ENCODE measurements around the gene QRSL1.

QRSL1 gene

GRCh38 chr6:106666282-106667021, 37.1 kb downstream of the QRSL1 start:
- in situ Hi-C loops (cut with HindIII; ENCODE audit: low sequenced_read_pairs) = no loop called here
- DNase-seq (ENCODE audit: low read depth, low spot score) = no peak
- no peak overlapping the region for H3K4me3 ChIP-seq (ENCODE audit: low read depth, low read length)
- TF ChIP-seq, protein P1, sequence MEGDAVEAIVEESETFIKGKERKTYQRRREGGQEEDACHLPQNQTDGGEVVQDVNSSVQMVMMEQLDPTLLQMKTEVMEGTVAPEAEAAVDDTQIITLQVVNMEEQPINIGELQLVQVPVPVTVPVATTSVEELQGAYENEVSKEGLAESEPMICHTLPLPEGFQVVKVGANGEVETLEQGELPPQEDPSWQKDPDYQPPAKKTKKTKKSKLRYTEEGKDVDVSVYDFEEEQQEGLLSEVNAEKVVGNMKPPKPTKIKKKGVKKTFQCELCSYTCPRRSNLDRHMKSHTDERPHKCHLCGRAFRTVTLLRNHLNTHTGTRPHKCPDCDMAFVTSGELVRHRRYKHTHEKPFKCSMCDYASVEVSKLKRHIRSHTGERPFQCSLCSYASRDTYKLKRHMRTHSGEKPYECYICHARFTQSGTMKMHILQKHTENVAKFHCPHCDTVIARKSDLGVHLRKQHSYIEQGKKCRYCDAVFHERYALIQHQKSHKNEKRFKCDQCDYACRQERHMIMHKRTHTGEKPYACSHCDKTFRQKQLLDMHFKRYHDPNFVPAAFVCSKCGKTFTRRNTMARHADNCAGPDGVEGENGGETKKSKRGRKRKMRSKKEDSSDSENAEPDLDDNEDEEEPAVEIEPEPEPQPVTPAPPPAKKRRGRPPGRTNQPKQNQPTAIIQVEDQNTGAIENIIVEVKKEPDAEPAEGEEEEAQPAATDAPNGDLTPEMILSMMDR (IDR thresholded peaks at IDR 0.05; ENCODE audit: low read depth, low read length) = no peak

- in situ Hi-C loops (cut with HindIII; ENCODE audit: low sequenced_read_pairs) = no loop called here
- no peak for DNase-seq (ENCODE audit: low read depth, low spot score)
- no peak overlapping the region for H3K4me3 ChIP-seq (ENCODE audit: low read depth, low read length)
- TF ChIP-seq, protein P1 (IDR thresholded peaks at IDR 0.05; ENCODE audit: low read depth, low read length) = no peak
These were observed 37.6 kb downstream of the QRSL1 start for GRCh38 chr6:106667022-106667402.

- TF ChIP-seq, protein P1 (IDR thresholded peaks at IDR 0.05; ENCODE audit: low read depth, low read length) = no peak
- in situ Hi-C loops (cut with HindIII; ENCODE audit: low sequenced_read_pairs) = no loop called here
- no peak for DNase-seq (ENCODE audit: low read depth, low spot score)
These were observed 40.9 kb downstream of the QRSL1 start for GRCh38 chr6:106670236-106670635.

GRCh38 chr6:106671651-106672050, 42.3 kb downstream of the QRSL1 start:
- no peak overlapping the region for H3K4me3 ChIP-seq (ENCODE audit: low read depth, low read length)
- in situ Hi-C loops (cut with HindIII; ENCODE audit: low sequenced_read_pairs) = no loop called here
- DNase-seq (ENCODE audit: low read depth, low spot score) = no peak
- TF ChIP-seq, protein P1 (IDR thresholded peaks at IDR 0.05; ENCODE audit: low read depth, low read length) = no peak

More at GRCh38 chr6:106670236-106670635, 40.9 kb downstream of the QRSL1 start:
- H3K4me3 ChIP-seq (ENCODE audit: low read depth, low read length) = no peak overlapping the region

- H3K4me3 ChIP-seq (ENCODE audit: low read depth, low read length) = no peak overlapping the region
- TF ChIP-seq, protein P1 (IDR thresholded peaks at IDR 0.05; ENCODE audit: low read depth, low read length) = no peak
- no peak for DNase-seq (ENCODE audit: low read depth, low spot score)
- in situ Hi-C loops (cut with HindIII; ENCODE audit: low sequenced_read_pairs) = no loop called here
These were observed 45.3 kb downstream of the QRSL1 start for GRCh38 chr6:106674541-106675229.

DNA sequence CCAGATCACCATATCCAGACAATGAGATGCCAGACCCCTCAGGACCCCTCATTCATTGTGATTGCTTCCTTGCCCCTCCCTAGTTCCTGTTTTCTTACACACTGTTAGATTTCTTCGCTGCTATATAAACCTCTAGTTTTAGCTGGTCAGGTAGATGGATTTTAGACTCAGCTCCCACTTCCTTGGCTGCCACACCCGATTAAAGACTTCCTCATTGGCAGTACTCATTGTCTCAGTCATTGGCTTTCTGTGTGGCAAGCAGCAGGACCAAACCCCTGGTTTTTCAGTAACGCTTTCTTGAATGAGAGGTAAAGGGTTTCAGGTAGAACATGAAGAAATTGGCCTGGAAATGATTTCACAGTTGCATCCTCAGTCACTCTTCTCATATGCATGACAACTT, 47.9 kb downstream of the QRSL1 start:
- in situ Hi-C loops (cut with HindIII; ENCODE audit: low sequenced_read_pairs) = no loop called here
- no peak overlapping the region for H3K4me3 ChIP-seq (ENCODE audit: low read depth, low read length)
- DNase-seq (ENCODE audit: low read depth, low spot score) = no peak
- TF ChIP-seq, protein P1 (IDR thresholded peaks at IDR 0.05; ENCODE audit: low read depth, low read length) = no peak

Measured in astrocyte of the spinal cord (primary cell).